Measurements from ENCODE around the gene MAST4. TPM values are rescaled to one million over a fixed set of nuclear protein-coding genes. Genes with fewer than 3 reads are reported as not detected.

The MAST4 gene
- total and polyA plus RNA-seq, 2 of the 13 experiments (the other 11 are each of a cell fraction or from before 2014, with no cell fraction given), result 3.4 to 3.7 TPM

DNA sequence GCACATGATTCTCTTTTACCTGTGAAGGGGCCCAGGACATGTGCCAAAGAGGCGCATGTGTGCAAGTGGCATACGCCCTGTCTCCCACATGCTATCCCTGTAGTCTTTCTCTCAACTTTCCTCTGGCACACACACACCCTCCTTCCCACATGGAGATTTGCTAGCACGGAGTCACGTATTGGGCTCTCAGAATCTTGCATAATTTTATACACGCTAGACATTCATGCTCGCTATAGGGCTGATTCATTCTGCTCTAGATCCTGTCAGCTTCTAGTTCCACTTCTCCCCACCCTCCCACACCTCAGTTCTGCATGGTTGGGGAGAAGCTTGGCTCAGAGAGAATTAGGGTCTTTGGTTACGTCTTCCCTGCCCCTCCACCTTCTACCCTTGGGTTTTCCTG lies 527.6 kb downstream of the MAST4 start:
- H3K9me3 ChIP-seq (ENCODE audit: low read length), result no peaks in the 10 kb centered on the region
- no peak overlapping the region for H3K4me2 ChIP-seq (ENCODE audit: low read depth, low read length)
- ChIA-PET POLR2A (no interaction called here), CTCF (ENCODE audit: low intra/inter-chr PET ratio, low total read pairs) (no interaction called here)
- in situ Hi-C loops (cut with HindIII; ENCODE audit: extremely low pct_ligation_motif_present, low pct_unique_long_range_greater_than_20kb) (no loop called here), intact Hi-C loops (cut with micrococcal nuclease; ENCODE audit: unreplicated experiment) (no loop called here)
- no peak overlapping the region for H3K9ac ChIP-seq (ENCODE audit: insufficient read depth, low read depth, low read length)
- TF ChIP-seq AHR (CRISPR knock-in tag; IDR thresholded peaks at IDR 0.05) (no peak), DNMT1 (CRISPR knock-in tag; IDR thresholded peaks at IDR 0.05) (no peak), ZNF44 (CRISPR knock-in tag; IDR thresholded peaks at IDR 0.05) (no peak), ZNF879 (CRISPR knock-in tag; IDR thresholded peaks at IDR 0.05) (no peak), ATF7-NPFF (CRISPR knock-in tag; IDR thresholded peaks at IDR 0.05; ENCODE audit: low read depth) (no peak), ZNF883 (CRISPR knock-in tag; IDR thresholded peaks at IDR 0.05; ENCODE audit: not compliant biosample characterization) (no peak), SIX1 (CRISPR knock-in tag; IDR thresholded peaks at IDR 0.05; ENCODE audit: borderline replicate concordance) (no peak), ZNF850 (CRISPR knock-in tag; conservative IDR thresholded peaks at IDR 0.05) (no peak)
- TF ChIP-seq, protein P1, sequence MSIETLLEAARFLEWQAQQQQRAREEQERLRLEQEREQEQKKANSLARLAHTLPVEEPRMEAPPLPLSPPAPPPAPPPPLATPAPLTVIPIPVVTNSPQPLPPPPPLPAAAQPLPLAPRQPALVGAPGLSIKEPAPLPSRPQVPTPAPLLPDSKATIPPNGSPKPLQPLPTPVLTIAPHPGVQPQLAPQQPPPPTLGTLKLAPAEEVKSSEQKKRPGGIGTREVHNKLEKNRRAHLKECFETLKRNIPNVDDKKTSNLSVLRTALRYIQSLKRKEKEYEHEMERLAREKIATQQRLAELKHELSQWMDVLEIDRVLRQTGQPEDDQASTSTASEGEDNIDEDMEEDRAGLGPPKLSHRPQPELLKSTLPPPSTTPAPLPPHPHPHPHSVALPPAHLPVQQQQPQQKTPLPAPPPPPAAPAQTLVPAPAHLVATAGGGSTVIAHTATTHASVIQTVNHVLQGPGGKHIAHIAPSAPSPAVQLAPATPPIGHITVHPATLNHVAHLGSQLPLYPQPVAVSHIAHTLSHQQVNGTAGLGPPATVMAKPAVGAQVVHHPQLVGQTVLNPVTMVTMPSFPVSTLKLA (IDR thresholded peaks at IDR 0.05), result no peak
- TF ChIP-seq, protein P2, sequence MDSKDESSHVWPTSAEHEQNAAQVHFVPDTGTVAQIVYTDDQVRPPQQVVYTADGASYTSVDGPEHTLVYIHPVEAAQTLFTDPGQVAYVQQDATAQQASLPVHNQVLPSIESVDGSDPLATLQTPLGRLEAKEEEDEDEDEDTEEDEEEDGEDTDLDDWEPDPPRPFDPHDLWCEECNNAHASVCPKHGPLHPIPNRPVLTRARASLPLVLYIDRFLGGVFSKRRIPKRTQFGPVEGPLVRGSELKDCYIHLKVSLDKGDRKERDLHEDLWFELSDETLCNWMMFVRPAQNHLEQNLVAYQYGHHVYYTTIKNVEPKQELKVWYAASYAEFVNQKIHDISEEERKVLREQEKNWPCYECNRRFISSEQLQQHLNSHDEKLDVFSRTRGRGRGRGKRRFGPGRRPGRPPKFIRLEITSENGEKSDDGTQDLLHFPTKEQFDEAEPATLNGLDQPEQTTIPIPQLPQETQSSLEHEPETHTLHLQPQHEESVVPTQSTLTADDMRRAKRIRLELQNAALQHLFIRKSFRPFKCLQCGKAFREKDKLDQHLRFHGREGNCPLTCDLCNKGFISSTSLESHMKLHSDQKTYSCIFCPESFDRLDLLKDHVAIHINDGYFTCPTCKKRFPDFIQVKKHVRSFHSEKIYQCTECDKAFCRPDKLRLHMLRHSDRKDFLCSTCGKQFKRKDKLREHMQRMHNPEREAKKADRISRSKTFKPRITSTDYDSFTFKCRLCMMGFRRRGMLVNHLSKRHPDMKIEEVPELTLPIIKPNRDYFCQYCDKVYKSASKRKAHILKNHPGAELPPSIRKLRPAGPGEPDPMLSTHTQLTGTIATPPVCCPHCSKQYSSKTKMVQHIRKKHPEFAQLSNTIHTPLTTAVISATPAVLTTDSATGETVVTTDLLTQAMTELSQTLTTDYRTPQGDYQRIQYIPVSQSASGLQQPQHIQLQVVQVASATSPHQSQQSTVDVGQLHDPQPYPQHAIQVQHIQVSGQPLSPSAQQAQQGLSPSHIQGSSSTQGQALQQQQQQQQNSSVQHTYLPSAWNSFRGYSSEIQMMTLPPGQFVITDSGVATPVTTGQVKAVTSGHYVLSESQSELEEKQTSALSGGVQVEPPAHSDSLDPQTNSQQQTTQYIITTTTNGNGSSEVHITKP (CRISPR knock-in tag; IDR thresholded peaks at IDR 0.05; ENCODE audit: low read depth), result no peak
- TF ChIP-seq, protein P3, sequence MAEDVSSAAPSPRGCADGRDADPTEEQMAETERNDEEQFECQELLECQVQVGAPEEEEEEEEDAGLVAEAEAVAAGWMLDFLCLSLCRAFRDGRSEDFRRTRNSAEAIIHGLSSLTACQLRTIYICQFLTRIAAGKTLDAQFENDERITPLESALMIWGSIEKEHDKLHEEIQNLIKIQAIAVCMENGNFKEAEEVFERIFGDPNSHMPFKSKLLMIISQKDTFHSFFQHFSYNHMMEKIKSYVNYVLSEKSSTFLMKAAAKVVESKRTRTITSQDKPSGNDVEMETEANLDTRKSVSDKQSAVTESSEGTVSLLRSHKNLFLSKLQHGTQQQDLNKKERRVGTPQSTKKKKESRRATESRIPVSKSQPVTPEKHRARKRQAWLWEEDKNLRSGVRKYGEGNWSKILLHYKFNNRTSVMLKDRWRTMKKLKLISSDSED (CRISPR knock-in tag; IDR thresholded peaks at IDR 0.05), result no peak
- no peaks in the 10 kb centered on the region for H3K79me2 ChIP-seq (ENCODE audit: insufficient read depth, low read length)
- DNase-seq (ENCODE audit: low spot score) (no peak), FAIRE-seq (no peak), ATAC-seq (no peak)
- H4K20me1 ChIP-seq (ENCODE audit: insufficient read depth, low read length), result no peaks in the 10 kb centered on the region
- no peak overlapping the region for H3K4me3 ChIP-seq (replicated peaks in 1 of 3; ENCODE audit: insufficient read depth in 1 of 3, low read depth in 2 of 3, low read length in 3 of 3)
- H2AFZ ChIP-seq (ENCODE audit: low read length), result no peak overlapping the region
- H3K27ac ChIP-seq (ENCODE audit: extremely low read length, insufficient read depth, low read length), result no peak overlapping the region
- no peaks in the 10 kb centered on the region for H3K27me3 ChIP-seq (ENCODE audit: control insufficient read depth in 1 of 2, insufficient read depth in 2 of 2, low read length in 2 of 2)
- H3K4me1 ChIP-seq (ENCODE audit: insufficient read depth, low read length), result no peaks in the 10 kb centered on the region
- 96% methylated on average over 7 of the region's 7 CpGs for WGBS (ENCODE audit: low lambda C conversion rate)
- no TSS peak for BruUV-seq (replicated peaks)
- peaks cover 7 to 9% of the 10 kb centered on the region in 2 experiments; a peak in 3 of 5 replicates for H3K36me3 ChIP-seq (replicated peaks in 1 of 2; ENCODE audit: control insufficient read depth in 1 of 2, insufficient read depth in 2 of 2, low read length in 2 of 2)

Measured in HepG2 (cell line).